Ishikawa (cell line): ENCODE data around the gene INPP4B.

Source experiments
- CEBPB ChIP-seq: IDR thresholded peaks from 2 replicates; pipeline ENCODE4 v1.6.1; 2012
- CREB1 ChIP-seq: IDR thresholded peaks from 2 replicates; pipeline ENCODE4 v1.6.1; 2012; ENCODE audit warnings: low read depth
- EGR1 ChIP-seq: IDR thresholded peaks from 2 replicates; pipeline ENCODE4 v1.6.1; 2012
- EP300 ChIP-seq: IDR thresholded peaks from 2 replicates; pipeline ENCODE4 v1.6.1; 2012; ENCODE audit warnings: borderline replicate concordance
- FOXM1 ChIP-seq: IDR thresholded peaks from 2 replicates; pipeline ENCODE4 v1.6.1; 2012; ENCODE audit warnings: low read depth, borderline replicate concordance
- NFIC ChIP-seq: IDR thresholded peaks from 2 replicates; pipeline ENCODE4 v1.6.1; 2012
- RAD21 ChIP-seq: IDR thresholded peaks from 2 replicates; pipeline ENCODE4 v1.6.1; 2012; ENCODE audit warnings: low read depth
- TAF1 ChIP-seq: IDR thresholded peaks from 2 replicates; pipeline ENCODE4 v1.6.1; 2012; ENCODE audit warnings: low read depth, mild to moderate bottlenecking
- TCF12 ChIP-seq: IDR thresholded peaks from 2 replicates; pipeline ENCODE4 v1.6.1; 2012; ENCODE audit warnings: low read depth
- TEAD4 ChIP-seq: IDR thresholded peaks from 2 replicates; pipeline ENCODE4 v1.6.1; 2012
- YY1 ChIP-seq: IDR thresholded peaks from 2 replicates; pipeline ENCODE4 v1.6.1; 2012; ENCODE audit warnings: low read depth
- ZBTB7A ChIP-seq: IDR thresholded peaks from 2 replicates; pipeline ENCODE4 v1.6.1; 2012; ENCODE audit warnings: low read depth
- TF ChIP-seq, protein P1 (sequence below): IDR thresholded peaks from 2 replicates; pipeline ENCODE4 v1.6.1; 2012
- TF ChIP-seq, protein P2 (sequence below): IDR thresholded peaks from 2 replicates; pipeline ENCODE4 v1.6.1; 2012; ENCODE audit warnings: low read depth, mild to moderate bottlenecking
- TF ChIP-seq, protein P3 (sequence below): IDR thresholded peaks from 2 replicates; pipeline ENCODE4 v1.6.1; 2012

INPP4B gene

DNA sequence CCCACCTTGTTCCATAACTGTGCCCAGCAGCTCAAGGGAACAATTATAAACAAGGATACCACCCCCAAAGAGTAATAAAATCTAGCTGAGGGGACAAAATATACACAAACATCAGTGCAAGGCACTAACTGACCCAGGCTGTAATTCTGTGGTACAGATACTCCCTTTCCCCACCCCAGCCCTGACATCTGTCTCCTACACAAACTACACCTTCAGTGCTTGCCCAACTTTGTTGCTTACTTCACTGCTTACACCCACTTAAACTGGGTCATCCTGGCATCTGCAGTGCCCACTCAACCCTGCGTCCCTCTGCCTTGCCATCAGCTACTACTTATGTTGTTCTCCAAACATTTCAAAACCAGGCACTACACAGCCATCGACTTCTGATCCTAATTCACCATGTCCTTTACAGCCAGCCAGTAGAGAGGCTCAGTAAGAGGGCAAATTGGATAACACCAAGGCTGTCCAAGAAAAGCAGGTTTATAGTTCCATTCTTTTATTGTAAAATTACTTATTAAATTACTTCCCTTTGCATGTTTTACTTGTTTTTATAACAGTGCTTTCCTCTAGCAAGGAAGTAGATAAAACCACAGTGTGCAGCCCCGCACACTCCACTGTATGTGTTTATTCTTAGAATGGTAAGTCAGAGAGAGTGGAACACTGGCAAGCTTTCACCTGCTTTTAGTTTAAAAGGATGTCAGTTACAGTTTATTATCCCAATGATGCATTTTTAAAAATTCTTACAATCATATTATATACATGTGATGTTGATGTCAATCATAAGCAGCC, 149.6 kb downstream of the INPP4B start:
- TF ChIP-seq, protein P1, sequence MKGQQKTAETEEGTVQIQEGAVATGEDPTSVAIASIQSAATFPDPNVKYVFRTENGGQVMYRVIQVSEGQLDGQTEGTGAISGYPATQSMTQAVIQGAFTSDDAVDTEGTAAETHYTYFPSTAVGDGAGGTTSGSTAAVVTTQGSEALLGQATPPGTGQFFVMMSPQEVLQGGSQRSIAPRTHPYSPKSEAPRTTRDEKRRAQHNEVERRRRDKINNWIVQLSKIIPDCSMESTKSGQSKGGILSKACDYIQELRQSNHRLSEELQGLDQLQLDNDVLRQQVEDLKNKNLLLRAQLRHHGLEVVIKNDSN = no peak
- TF ChIP-seq CEBPB (no peak), FOXM1 (no peak), TCF12 (no peak), TAF1 (no peak), ZBTB7A (no peak), EP300 (no peak), RAD21 (no peak), EGR1 (no peak), NFIC (no peak), CREB1 (no peak), YY1 (no peak), TEAD4 (no peak)
- TF ChIP-seq, protein P2, sequence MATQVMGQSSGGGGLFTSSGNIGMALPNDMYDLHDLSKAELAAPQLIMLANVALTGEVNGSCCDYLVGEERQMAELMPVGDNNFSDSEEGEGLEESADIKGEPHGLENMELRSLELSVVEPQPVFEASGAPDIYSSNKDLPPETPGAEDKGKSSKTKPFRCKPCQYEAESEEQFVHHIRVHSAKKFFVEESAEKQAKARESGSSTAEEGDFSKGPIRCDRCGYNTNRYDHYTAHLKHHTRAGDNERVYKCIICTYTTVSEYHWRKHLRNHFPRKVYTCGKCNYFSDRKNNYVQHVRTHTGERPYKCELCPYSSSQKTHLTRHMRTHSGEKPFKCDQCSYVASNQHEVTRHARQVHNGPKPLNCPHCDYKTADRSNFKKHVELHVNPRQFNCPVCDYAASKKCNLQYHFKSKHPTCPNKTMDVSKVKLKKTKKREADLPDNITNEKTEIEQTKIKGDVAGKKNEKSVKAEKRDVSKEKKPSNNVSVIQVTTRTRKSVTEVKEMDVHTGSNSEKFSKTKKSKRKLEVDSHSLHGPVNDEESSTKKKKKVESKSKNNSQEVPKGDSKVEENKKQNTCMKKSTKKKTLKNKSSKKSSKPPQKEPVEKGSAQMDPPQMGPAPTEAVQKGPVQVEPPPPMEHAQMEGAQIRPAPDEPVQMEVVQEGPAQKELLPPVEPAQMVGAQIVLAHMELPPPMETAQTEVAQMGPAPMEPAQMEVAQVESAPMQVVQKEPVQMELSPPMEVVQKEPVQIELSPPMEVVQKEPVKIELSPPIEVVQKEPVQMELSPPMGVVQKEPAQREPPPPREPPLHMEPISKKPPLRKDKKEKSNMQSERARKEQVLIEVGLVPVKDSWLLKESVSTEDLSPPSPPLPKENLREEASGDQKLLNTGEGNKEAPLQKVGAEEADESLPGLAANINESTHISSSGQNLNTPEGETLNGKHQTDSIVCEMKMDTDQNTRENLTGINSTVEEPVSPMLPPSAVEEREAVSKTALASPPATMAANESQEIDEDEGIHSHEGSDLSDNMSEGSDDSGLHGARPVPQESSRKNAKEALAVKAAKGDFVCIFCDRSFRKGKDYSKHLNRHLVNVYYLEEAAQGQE = no peak
- TF ChIP-seq, protein P3, sequence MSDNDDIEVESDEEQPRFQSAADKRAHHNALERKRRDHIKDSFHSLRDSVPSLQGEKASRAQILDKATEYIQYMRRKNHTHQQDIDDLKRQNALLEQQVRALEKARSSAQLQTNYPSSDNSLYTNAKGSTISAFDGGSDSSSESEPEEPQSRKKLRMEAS = no peak

DNA sequence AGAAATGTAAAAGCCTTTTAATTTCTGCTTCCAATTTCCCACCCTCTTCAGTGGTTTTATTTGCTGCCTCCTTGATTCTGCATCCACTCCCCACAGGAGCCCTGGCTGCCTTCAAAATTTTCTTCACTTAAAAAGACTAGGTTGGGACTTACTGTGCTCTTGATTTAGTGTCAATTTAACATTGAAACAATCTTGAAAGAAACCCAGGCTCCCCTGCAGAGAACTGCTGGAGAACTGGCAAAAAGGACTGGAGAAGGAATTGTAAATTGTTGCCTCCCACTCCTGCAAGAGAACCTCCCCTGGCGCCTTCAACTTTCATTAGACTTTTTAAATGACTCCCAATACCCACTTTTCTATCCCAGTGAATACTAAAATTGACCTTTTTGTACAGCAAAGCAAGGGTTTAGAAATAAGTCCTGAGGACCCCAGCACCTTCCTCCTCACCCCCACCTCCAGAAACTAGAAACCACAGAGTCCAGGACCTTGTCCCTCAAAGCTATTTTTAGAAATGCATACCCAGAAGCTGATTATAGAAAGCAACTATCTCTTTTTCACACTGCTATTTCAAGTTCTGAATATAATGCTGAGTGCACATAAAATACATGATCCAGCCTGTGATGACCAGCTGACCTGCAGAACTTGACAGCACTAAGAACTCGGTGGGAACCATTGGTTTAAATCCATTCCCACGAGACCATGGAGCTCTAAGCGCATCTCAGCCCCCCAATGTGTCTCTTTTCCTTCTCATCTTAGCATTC, 155.5 kb downstream of the INPP4B start:
- TF ChIP-seq NFIC (no peak), YY1 (no peak)

DNA sequence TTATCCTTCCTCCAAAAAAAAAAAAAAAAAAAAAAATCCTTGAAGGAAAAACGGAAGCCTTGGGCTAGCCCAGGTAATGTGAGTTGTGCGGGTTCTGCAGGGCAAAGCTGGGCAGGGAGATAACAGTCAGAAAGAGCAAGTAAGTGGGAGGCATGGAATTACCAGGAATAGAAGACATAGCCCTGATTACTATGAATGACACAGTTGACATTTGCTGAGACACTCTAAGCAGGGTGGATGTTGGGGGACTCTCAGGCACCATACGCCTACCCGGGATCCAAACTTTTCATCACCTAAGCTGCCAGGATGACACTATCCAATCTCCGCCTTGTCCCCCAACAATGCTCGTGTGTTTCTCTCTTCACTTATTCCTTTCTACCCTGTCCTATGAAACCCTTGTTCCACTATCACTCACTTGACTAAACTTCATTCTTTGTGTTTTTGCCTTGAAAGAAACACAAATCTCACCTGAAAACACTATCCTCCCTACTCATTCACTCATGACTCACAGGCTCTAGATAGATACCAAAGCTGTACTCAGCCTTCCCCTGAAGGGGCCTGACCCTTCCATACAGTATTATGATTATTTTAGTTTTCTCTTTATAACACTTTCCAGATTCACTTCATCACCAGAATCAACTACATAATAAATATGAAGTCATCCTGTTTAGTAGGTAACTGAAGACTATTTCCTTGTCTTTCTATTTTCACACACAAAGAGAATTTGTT, 158.4 kb downstream of the INPP4B start:
- no peak for TF ChIP-seq TCF12
- TF ChIP-seq, protein P2 = no peak
- no peak for TF ChIP-seq FOXM1
- TF ChIP-seq RAD21 = no peak
- TF ChIP-seq, protein P3 = no peak
- no peak for TF ChIP-seq EP300
- no peak for TF ChIP-seq EGR1

DNA sequence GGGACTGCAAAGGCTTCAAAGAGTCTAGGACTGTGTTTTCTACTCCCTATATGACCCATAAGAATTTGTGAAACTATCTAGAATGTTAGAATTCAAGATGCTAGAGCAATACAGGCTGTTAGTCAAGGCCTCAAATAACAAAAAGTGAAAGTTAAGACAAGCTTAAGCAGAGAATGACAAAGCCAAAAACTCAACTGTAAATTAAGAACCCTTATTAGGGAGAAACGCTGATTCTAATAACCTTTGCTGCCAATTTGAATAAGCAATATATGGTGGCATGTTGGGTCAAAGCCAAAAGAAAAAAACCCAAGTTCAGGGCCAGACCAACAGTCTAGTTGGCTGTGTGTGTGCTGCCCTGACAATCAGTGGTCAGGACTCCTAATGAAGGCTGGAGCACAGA, 160.0 kb downstream of the INPP4B start:
- TF ChIP-seq, protein P1 = no peak
- TF ChIP-seq FOXM1 (no peak), EGR1 (no peak), TEAD4 (no peak), CEBPB (no peak), EP300 (no peak), RAD21 (no peak), YY1 (no peak), NFIC (no peak), TCF12 (no peak), CREB1 (no peak), ZBTB7A (no peak)
- TF ChIP-seq, protein P3 = no peak
- TF ChIP-seq, protein P2 = no peak
